22Rv1 (cell line): ENCODE measurements around the gene FBN1.

Experiments
- ZFX ChIP-seq: fragments of 450-650 bp; IDR thresholded peaks from 2 replicates; pipeline ENCODE4 v1.6.1; 2017; ENCODE audit warnings: antibody characterized with exemption, borderline replicate concordance
- TF ChIP-seq, protein P1 (sequence below): fragments of 450-650 bp; IDR thresholded peaks from 2 replicates; pipeline ENCODE4 v1.5.1; 2017; ENCODE audit warnings: mild to moderate bottlenecking

DNA sequence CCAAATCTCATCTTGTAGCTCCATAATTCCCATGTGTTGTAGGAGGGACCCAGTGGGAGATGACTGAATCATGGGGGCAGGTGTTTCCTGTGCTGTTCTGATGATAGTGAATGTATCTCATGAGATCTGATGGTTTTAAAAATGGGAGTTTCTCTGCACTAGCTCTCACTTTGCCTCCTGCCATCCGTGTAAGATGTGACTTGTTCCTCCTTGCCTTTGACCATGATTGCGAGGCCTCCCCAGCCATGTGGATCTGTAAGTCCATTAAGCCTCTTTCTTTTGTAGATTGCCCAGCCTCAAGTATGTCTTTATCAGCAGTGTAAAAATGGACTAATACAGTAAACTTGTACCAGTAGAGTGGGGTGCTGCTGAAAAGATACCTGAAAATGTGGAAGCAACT, 269.7 kb downstream of the FBN1 start:
- TF ChIP-seq, protein P1, sequence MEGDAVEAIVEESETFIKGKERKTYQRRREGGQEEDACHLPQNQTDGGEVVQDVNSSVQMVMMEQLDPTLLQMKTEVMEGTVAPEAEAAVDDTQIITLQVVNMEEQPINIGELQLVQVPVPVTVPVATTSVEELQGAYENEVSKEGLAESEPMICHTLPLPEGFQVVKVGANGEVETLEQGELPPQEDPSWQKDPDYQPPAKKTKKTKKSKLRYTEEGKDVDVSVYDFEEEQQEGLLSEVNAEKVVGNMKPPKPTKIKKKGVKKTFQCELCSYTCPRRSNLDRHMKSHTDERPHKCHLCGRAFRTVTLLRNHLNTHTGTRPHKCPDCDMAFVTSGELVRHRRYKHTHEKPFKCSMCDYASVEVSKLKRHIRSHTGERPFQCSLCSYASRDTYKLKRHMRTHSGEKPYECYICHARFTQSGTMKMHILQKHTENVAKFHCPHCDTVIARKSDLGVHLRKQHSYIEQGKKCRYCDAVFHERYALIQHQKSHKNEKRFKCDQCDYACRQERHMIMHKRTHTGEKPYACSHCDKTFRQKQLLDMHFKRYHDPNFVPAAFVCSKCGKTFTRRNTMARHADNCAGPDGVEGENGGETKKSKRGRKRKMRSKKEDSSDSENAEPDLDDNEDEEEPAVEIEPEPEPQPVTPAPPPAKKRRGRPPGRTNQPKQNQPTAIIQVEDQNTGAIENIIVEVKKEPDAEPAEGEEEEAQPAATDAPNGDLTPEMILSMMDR: no peak
- TF ChIP-seq ZFX: no peak
